GM10266 (cell line): ENCODE data around the gene BRD2.

Experiments used
- DNase-seq: peaks from one replicate; pipeline ENCODE4 v3.0.0; 2012; ENCODE audit errors: extremely low spot score
- CTCF ChIP-seq: IDR thresholded peaks from 2 replicates; pipeline ENCODE4 v1.5.1; 2012; ENCODE audit warnings: mild to moderate bottlenecking, low read depth; ENCODE audit not compliant: control insufficient read depth, insufficient read depth; ENCODE audit errors: missing control alignments

Gene BRD2

GRCh38 chr6:33014841-33015634 lies 46.6 kb downstream of the BRD2 start:
- DNase-seq = peak; percentile 68
- peak; percentile 52 for TF ChIP-seq CTCF

GRCh38 chr6:33015798-33016197 lies 47.4 kb downstream of the BRD2 start:
- TF ChIP-seq CTCF = no peak
- no peak for DNase-seq

GRCh38 chr6:33017018-33017417 lies 48.6 kb downstream of the BRD2 start:
- TF ChIP-seq CTCF = no peak
- no peak for DNase-seq

- no peak for DNase-seq
- no peak for TF ChIP-seq CTCF
These were observed 49.4 kb downstream of the BRD2 start for GRCh38 chr6:33017694-33018353.

GRCh38 chr6:33018418-33018817 lies 50.0 kb downstream of the BRD2 start:
- TF ChIP-seq CTCF = no peak
- no peak for DNase-seq

GRCh38 chr6:33018904-33019303 lies 50.5 kb downstream of the BRD2 start:
- TF ChIP-seq CTCF = no peak
- no peak for DNase-seq

- DNase-seq = no peak
- no peak for TF ChIP-seq CTCF
These were observed 51.0 kb downstream of the BRD2 start for GRCh38 chr6:33019372-33019771.
